Bone marrow (tissue), 2 donors: Measurements from ENCODE around the gene HSPBAP1.
"Not testable (repeated sequence)": the region's sequence is repeated elsewhere in the genome, so short reads cannot be mapped to it uniquely, and the experiment has no call there.

Experiments used
- DNase-seq, 2 donors: peaks; one replicate each; lab custom pipeline; 2025; lab: John Stamatoyannopoulos, UW

The HSPBAP1 gene

DNA sequence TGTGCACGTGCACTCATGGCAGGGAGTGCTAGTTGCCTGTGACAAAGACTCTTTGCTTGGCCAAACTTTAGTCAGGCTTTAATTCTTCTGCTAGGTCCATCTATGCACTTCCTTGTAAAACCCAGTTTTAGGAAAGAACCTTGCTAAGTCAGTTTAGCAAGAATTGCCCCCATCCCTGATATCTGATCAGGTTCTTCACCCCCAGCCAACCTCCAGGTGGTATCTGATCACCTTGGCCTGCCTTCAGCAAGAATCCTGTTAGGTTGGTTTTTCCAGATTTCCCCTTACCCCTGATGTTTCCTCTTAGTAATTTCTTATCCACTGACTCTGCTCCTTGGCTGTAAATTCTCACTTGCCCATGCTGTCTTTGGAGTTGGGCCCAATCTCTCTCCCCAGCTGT, 8.4 kb downstream of the HSPBAP1 start:
- DNase-seq: no peak

GRCh38 chr3:122784436-122784835, 9.2 kb downstream of the HSPBAP1 start:
- no peak for DNase-seq

- no peak for DNase-seq
Observed at GRCh38 chr3:122782804-122783203, 10.8 kb downstream of the HSPBAP1 start.

GRCh38 chr3:122777563-122777962, 16.1 kb downstream of the HSPBAP1 start:
- DNase-seq: no peak

GRCh38 chr3:122776675-122777468, 16.8 kb downstream of the HSPBAP1 start:
- DNase-seq: no peak

GRCh38 chr3:122774564-122774963, 19.1 kb downstream of the HSPBAP1 start:
- no peak for DNase-seq

- no peak for DNase-seq
Observed at GRCh38 chr3:122773944-122774509, 19.6 kb downstream of the HSPBAP1 start.

- no peak for DNase-seq
Observed at GRCh38 chr3:122772827-122773226, 20.8 kb downstream of the HSPBAP1 start.

DNA sequence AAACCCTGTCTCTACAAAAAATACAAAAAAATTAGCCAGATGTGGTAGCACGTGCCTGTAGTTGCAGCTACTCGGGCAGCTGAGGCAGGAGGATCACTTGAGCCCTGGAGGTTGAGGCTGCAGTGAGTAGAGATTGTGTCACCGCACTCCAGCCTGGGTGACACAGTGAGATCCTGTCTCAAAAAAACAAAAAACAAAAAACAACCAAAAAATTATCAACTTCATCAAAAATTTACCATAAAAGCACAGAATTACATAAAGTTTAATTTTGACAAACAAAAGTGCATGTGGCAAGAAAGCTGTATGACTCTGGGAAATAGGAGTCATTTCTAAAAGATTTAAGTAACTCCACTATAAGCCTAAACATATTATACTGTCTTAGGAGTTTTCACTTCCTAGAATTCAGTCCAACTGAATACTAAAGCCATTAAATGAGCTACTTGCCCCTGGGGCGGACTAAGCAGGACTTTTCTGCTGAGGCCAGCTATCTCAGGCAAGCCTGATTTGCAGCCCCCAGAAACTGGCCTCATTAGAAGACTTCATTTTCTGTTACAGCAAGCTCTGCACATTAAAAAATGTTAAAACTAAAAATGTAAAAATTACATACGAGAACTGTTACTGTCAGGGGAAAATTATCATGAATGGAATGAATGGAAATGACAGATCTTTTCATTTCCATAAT, 23.0 kb downstream of the HSPBAP1 start:
- no peak for DNase-seq

GRCh38 chr3:122767540-122768372, 25.9 kb downstream of the HSPBAP1 start:
- DNase-seq: no peak

GRCh38 chr3:122766430-122766829, 27.2 kb downstream of the HSPBAP1 start:
- no peak for DNase-seq

DNA sequence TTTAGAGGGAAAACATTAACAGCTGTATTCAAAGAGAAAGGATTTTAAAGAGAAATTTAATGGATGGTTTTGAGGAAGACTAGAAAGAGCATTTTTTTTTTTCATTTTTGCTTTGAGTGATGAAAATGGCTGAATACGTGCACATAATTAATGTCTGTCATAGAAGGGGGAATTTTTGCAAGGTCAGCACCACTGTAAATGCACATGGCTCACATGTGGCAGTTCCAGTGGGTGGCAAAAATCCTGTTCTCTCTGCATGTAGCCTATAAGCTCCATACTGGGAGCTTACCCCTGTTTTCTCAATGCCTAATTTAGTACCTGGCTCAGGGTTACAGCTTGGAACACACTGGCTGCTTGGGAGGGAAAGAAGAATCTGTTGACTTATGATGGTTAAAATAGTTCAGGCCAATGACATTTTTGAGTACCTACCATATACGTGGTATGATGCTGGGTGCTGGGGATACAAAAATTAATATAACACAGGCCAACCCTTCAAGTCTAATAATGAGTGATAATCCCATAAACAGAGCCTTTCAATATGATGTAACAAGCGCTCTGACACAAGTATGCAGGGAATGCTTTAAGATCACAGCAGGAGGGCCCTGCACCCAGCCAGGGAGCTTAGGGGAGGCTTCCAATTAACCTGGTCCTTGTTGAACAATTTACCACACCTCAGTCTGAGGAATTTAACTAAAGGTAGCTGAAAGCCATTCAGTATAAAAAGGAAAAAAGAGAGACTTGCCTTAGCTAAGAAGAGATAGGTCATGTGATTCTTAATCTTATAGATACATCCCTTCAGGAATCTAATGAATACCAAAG, 33.0 kb downstream of the HSPBAP1 start:
- no peak for DNase-seq

DNA sequence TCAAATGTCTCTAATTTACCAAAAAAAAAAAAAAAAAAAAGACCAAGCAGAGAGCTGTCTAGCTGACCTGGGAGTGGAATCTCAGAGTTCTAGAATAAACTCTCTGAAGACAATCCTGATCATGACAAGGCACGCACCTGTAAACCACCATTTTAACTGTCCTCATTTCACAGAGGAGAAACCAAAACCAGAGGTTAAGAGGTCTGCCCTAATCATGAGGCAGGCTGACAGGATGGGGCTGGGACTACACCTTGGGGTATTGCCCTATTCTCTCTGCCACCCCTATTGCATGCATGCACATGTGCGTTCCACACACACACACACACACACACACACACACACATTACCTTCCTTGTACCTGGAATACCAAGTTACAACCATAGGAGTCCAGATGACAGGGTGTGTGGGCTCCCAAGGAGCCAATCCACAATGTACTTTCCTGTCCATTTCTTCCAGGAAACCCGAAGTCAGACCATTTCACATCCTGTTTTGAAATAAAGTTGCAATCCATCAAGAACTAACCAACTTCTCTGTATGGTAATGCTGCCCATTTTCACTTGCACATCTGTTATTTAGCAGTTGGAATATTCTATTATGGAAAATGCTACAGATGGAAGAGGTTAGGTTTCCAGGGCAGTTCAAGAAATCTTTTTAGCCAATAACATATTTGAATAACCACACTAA, 34.6 kb downstream of the HSPBAP1 start:
- DNase-seq: no peak

GRCh38 chr3:122755491-122755890, 38.1 kb downstream of the HSPBAP1 start:
- DNase-seq: no peak

DNA sequence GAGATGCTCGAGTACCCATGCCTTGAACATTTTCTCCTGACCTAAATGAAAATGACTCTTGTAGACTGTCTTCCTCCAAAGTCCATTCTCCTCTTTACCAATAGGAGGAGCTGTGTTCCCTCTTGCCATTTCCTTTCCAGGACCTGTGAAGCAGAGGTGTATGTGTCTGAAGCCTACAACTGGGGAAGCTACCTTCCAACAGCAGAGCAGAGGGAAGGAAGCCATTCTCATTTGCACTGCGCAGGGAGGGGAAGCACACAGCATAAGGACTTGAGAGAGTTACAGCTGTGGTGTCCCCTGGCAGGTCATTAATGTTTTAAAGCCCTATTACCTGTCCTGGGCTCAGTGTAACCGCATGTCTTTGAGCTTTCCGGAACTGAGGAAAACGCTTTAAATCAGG, 38.7 kb downstream of the HSPBAP1 start:
- no peak for DNase-seq

DNA sequence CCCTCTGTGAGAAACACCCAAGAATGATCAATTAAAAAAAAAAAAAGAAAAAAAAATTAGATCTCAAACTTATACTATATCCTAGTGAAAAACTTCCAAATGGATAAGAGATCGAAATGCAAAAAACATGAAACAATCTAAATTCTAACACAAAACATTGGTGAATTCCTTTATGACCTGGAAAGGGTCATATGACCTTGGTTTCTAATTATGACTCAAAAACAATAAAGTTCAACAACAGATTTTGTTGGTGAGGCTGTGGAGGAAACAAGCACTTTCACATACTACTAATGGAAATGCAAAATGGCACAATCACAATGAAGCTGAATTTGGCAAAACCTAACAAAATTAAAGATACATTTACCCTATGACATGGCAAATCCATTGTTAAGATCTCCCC, 45.3 kb downstream of the HSPBAP1 start:
- no peak for DNase-seq

GRCh38 chr3:122747295-122747694, 46.3 kb downstream of the HSPBAP1 start:
- not testable (repeated sequence) for DNase-seq

DNA sequence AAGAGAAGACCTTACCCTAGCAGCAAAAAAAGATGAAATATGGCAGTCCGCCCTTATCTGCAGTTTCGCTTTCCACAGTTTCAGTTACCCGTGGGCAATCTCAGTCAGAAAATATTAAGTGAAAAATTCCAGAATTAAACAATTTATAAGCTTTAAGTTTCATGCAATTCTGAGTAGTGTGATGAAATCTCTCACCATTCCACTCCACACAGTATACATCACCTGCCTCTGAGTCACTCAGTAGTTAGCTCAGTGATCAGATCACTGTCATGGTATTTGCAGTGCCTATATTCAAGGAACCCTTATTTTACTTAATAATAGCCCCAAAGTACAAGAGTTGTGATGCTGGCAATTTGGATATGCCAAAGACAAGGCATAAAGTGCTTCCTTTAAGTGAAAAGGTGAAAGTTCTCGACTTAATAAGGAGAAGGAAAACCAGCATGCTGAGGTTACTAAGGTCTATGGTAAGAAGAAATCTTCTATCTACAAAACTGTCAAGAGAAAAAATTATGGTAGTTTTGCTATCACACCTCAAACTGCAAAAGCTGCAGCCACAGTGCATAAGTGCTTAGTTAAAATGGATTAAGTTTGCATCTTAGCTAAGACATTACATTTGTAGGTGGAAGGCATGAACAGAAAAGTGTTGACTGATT, 48.1 kb downstream of the HSPBAP1 start:
- DNase-seq: no peak

DNA sequence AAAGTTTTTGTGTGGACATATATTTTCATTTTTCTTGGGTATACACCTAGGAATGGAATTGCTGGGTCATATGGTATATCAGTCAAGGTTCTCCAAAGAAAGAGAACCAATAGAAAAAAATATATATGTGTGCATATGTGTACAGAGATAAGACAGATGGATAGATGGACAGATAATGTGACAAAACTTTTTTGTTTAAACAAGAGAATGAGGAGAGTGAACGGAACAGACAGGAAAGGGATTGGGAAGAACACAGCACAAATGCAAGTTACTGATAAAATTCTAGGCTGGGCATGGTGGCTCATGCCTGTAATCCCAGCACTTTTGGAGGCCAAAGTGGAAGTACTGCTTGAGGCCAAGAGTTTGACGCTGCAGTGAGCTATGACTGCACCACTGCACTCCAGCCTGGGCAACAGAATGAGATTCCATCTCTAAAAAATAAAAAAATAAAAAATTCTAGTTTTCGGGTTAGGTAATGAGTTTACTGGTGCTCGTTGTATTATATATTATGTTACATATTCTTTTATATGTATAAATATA, 50.0 kb downstream of the HSPBAP1 start:
- DNase-seq: no peak

DNA sequence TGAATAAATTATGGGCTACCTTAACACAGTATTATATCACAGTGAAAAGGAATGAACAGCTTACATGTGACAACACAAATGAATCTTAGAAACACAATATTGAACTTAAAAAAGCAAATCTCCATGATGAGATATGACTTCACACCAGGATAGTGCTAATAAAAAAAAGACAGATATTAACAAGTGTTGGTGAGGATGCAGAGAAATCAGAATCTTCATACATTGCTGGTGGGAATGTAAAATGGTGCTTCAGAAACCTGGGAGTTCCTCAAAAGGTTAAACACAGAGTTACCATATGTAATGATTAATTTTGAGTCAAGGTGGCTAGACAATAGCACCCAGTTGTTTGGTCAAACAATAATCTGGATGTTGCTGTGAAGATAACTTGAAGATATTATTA, 51.4 kb downstream of the HSPBAP1 start:
- no peak for DNase-seq
